ENCODE results near the gene ISG20.
A peak's percentile ranks its signal among the peaks of the same experiment; 100 is the strongest.

Gene ISG20

DNA sequence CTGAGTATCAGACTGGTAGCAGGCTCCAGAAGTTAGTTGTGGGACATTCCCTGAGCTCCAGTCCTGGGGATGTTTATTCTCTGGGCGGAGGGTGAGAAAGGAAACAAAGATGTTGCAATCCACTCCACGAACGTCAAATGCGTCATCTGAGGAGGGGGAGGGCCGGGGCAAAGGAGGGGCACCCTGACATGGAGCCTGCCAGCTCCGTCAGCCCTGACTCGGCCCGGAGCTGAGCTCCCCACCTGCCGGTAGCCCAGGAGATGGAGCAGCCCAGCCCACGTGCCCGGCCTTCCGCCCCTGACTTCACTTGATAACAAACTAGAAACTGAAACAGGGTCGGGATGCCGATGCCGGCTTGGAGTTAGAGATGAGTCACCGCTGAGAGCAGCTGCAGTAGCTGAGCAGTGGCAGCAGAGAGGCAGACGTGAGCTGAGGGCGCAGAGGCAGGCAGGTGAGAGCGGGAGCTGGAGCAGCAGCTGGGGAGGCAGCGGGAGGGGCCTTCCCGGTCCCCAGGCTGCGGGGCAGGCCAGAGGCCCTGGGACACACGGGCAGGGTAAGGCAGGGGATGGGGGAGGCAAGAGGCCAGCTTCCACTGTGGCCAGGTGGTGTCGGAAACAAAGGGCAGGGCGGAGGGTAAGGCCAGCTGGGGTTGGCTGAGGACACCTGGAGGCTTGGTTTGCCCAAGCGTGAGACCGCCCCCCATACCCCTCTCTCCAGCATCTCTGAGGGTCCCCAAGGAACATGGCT lies at the start of gene ISG20:
TSS of gene ISG20 (plus strand) at position 391 of the 747 bp plus-strand sequence. CDS start at position 742, 351 bp downstream.
- DNase-seq = peak; percentile 98

DNA sequence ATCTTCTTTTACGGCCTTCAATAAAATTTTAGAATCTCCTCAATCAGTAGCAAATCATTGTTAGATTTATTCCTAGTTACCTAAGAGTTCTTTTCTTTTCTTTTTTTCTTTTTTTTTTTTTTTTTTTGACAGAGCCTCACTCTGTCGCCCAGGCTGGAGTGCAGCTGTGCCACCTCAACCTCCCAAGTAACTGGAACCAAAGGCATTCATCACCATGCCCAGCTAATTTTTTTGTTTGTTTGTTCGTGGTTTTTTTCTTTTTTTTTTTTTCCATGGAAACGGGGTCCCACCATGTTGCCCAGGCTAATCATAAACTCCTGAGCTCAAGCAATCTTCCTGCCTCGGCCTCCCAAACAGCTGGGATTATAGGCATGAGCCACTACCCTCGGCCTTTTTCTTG lies 48.1 kb upstream of the ISG20 start:
- DNase-seq = no peak

DNA sequence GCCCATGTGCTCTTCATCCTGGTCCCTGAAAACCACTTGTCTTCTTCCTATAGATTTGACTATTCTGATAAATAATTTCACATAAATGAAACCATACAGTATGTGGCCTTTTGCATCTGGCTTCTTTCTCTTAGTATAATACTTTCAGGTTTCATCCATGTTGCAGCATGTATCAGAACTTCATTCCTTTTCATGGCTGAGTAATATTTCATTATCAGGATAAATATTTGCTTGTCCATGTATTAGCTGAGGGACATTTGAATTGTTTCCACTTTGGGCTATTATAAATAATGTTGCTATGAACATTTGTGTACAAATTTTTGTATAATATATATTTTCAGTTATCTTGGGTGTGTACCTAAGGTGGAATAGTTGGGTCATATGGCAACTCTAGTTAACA lies 47.4 kb upstream of the ISG20 start:
- no peak for DNase-seq

DNA sequence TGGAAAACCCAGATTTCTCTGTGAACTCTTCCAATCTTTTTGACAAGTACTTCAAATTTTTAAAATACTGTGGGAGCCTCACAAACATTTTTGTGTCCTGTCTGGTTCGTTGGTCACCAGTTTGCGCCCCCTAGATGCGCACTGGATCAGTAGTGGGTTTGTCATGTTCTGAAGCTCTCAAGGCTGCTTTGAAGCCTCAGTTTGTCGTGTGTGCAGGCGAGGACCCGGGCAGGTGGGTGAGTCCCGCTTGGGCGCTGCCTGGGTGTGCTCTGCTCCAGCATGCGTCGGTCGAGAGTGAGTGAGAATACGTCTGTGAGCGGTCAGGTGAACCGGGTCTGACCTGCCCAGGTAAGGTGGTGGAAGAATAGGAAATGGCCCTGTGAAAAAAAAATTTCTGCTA lies 34.9 kb upstream of the ISG20 start:
- no peak for DNase-seq

DNA sequence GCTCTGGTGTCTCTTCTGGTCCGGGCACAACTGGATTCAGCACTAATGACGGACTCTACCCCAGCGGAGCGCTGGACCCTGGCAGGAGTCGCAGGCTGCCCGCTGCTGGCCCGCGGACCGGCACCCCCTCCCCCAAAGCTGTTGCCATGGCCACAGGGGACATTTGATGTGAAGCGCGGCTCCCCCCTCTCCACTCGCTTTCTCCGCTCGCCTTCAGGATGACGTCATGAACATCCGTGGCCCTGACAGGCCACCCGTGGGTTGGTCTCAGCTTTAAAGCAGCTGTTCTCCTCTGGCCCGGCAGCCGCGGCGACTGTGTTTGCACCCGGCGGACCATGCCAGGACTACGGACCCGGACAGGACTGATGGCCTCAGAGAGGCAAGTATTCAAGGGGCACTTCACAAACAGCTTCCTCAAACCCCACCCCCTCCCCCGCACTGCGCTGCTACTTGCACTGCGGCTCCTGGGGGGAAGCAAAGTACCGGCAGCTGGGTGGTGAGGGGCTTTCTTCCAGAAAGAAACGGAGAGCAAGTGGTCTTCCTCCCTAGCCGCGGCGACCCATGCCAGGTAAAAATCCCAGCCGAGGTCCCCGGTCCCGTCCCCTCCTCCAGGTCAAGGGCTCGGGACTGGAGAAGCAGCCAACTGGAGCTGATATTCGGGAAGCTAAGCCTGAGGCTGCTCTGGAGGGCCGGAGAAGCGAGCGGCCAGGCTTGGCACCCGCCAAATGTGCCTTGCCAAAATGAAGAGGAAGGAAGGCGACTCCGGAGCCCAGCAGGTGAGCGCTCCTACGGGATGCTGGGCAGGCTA lies 34.2 kb upstream of the ISG20 start:
- no peak for DNase-seq

DNA sequence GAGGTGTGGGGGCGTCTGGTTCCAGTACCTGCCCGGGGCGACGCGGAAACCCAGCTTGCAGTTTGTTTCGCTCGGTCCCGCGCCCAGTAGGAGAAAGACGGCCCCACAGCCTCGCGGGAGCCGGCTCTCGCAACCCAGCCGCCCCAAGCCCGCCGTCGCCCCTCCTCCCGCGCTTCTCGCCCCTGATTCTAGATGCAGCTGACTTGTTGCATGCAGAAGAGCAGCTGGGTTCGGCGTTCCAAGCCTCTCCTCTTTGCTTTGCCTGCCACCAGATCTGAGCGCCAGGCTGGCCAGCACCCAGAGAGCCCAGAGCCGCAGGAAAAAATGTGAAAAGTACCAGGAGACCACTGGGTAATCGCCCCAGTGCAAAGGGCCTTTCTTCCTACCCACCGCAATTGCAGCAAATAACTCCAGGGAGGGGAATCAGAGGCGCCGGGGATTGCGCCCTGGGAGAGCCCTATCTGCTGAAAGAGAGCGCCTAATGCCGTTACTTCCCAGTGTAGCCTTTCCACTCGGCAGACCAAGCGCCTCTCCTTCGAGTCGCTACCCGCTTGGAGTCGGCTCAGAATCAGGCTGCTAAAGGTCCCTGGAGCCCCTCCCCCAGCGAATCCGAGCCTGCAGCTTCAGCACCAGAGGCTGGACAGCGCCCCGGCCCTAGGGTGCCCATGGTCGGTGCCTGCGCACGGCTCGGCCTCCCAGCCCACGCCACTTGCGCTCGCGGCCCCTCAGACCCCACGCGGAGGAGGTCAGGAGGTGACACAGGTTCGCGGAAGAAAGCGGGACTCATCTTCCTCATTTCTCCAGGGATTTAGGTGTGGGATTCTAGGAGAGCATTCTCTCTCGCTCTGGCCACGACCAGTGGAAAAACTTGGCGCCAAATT lies 33.4 kb upstream of the ISG20 start:
- no peak for DNase-seq

DNA sequence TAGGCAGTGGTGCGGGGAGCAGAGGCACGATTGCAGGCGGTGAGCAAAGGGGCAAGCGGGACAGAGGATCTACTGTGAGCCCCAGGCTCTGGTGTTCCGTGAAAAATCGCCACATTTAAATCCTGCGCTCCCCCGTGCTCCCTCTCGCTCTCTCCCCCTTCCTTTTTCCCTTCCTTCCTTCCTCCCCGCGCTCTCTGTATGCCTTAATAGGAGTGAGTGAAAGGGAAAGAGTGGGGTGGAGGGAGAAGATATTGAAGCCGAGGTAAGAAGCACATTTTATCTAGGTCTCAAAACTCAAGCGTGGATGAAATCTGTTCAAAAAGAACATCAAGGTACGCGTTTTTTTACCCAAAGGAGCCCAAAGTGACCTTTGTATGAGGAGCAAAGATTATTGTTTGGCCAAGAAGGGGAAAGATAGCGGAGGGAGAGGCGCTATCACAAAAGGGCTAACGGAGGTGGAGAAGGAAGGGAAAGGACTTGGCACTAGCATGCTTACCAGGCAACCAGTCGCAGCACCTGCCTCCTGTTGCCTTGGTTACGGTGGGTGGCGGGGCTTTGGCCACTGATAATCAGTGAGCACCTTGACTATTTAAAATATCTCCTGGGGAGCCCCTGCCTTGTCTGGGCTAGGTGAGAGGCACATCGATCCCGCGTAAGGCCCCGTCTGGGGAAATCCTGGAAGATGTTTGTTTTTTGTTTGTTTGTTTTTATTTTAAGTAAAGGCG lies 32.6 kb upstream of the ISG20 start:
- no peak for DNase-seq

DNA sequence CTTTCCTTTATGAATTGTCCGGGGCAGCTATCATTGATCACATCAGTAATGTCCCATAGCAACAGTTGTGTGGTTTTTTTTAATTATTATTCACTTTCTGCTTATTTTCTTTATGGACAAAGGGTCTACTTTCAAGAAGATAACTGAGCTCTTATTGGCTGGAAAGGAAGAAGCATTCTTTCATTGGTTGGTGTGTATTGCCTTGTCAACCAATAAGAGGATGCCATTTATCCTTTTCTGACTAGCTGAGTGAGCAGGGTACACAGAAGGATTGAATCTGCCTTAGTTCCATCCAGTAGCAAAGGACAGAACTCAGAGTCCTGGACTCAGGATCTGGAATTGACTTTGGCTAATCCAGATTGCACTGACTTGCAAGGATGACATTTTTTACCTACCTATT lies 30.9 kb upstream of the ISG20 start:
- no peak for DNase-seq

DNA sequence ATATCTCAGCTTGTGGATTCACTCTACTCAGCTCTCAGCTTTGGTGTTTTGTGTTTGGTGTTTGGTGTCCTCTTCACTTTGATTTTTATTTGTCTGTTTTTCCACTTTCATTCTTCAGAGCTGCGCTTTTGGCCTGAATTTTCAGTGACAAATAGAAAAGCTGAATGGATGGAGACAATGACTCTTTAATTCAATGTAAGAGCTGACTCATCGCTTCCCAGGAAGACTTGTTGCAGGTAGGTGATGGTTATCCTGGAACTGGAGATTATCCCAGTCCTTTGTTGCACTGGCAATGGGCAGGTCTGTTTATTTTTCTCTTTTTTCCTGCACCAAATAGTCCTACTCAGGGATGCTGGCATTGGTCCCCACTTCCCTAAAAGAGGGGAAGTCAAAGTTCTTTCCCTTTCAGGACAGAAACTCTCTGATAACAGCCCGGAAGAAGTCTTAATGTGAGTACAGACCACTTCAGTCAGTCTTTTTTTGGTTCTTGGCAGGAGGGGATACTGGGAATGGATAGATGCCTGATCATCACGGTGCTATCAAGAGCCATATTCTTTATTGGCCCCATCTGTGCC lies 30.1 kb upstream of the ISG20 start:
- no peak for DNase-seq

DNA sequence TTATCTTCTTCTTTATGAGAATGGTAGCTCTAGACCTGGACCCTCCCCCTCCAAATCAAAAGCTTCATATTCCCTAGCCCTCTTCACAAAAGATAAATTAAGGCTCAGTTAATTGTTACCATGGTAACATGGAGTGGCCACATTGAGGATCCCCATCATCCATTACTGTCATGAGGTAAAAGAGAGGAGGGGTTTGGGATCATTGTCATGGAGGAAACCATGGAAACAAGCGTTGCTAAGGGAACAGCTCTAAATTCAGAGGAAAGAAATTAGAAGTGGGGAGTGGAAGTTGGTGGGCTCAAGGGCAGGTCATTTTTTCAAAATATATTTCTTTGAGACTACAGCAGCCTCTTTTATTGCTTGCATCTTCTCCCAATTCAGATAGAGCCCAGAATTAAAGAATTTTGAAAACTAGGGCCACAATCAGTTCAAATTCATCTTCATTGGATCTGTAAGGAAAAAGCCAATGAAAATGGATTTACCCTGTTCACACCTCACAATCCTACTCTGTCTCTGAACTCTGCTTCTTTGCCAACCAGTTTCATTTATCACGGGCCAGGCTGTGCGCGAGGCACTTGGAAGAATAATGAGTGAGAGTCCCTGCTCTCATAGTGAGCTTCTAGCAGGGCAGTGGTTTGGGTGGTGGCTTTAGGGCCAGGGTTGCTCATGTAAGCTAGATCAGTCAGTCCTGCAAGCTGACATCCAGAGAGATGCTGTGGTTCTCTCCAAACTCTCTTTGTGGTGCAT lies 29.3 kb upstream of the ISG20 start:
- no peak for DNase-seq

DNA sequence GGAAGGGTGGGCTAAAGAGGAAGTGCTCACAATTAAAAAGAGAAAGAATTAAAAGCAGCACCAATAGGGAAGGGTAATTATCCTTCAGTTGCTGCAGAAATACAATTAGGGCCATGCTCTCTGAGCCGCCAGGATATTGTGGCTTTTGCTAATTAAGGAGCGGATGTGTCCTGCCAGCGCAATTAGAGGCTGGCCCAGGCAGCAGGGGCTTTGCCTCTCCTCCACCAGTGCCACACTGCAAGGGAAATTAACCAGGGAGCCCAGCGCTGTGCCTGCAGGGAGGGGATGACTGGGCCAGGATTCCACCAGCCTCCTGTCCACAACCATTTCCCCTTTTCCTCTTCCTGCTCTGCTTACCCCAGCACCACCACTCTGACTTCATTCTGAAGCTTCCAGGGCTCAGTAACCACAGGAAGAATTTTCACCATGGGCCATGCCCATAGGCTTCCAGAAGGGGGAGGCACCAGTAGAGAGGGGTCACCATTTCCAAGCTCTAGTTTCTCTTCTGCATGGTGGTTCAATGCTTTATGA lies 28.1 kb upstream of the ISG20 start:
- no peak for DNase-seq

DNA sequence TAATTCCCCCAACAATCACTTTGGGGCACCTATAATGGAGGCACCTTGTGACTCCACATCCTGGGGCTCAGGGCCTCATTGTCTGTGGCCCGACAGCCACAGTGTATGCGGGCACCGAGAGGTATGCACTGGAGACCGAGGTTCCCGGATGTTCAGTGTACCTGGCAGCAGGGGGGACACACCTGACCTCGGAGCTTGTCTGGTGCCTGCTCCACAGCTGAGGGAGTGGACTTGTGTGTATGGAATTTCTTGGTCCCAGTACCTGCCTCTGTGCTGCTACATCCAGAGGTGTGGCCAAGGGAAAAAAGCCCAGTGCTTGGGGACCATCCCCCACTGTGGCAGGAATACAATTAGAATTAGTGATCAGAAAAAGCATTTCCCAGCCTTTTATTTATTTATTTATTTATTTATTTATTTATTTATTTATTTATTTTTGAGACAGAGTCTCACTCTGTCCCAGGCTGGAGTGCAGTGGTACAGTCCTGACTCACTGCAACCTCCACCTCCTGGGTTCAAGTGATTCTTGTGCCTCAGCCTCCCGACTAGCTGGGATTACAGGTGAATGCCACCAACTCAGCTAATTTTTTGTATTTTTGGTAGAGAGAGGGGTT lies 26.5 kb upstream of the ISG20 start:
- DNase-seq = no peak

DNA sequence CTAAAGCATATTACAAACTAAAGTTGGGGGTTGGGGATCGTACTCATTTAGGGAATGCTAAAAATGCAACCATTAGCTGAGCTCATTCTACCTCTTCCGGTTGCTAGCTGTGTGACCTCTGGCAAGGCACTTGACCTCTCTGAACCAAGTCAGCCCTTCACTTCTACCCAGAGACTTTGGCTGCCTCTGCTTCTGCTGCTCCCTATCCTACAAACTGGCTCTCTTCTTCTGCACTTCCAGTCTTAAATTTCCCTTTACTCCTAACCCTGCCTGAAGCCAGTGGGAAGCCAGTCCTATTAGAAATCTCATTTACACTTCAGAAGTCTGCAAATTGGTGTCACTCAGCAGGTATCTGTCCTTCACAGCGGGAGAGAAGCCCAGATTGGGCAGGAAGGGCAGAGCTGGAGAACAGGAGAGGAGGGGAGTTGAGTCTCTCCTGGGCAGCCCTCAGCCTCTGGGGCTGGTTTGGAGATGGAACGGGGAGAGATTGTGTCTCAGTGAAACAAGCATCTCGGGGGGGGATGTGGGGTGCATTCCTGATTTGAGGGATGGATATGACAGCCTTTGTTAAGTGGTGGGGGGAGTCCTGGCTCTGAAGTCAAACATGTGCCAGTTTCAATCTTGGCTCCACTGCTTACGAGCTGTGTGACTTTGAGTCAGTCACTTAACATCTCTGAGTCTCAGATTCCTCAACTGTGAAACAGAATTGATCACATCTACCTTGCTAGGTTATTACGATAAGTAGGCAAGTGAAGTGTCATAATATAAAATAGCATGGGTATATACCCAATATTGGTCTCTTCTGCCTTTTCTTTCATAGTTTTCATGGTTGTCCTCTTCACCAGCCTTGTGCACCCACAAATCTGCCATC lies 25.5 kb upstream of the ISG20 start:
- no peak for DNase-seq

DNA sequence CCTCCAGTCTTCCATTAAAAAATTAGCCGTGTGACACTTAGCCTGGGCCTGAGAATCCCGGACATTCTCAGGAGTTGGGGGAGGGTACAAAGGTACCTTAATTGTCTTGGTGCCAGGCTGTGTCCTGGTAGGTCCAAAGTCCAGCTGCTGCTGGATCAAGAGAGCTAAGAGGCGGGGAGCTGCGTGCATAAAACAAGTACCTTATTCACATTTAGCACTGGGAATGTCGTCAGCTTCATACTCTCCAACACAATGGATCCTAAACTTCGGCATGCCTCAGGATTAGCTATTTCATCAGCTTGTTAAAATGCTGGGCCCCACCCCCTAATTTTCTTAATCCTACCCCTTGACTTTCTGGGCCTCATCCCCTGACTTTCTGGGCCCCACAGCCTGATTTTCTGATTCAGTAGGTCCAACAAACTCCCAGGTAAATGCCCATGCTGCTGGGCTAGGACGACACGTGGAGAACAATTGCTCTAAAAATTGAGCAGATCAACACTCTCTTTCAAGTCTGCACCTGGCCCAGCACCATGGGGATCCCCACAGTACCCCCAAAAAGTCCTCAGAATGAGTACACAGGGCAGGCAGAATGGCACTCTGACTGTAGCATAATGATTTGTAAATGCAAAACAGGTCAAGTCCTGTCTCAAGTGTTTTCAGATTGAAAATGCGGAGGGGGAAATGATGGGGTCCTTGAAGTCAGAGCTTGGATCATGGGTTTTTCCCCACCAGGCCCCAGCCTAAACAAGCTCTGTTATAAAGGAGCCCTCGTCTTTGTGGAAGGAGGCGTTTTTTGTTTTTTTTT lies 23.3 kb upstream of the ISG20 start:
- no peak for DNase-seq

DNA sequence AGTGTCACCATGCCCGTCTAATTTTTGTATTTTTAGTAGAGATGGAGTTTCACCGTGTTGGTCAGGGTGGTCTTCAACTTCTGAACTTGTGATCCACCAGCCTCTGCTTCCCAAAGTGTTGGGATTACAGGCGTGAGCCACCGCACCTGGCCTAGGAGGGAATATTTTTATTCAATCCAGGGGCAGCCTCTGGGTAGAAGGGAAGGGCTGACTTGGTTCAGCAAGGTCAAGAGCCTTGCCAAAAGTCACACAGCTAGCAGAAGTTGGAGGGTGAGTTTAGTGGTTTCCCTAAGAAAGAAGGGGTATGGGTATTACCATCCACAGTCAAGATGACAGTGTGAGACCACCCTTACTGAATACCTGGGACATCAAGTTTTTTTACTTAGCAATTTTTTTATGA lies 22.6 kb upstream of the ISG20 start:
- DNase-seq = no peak

DNA sequence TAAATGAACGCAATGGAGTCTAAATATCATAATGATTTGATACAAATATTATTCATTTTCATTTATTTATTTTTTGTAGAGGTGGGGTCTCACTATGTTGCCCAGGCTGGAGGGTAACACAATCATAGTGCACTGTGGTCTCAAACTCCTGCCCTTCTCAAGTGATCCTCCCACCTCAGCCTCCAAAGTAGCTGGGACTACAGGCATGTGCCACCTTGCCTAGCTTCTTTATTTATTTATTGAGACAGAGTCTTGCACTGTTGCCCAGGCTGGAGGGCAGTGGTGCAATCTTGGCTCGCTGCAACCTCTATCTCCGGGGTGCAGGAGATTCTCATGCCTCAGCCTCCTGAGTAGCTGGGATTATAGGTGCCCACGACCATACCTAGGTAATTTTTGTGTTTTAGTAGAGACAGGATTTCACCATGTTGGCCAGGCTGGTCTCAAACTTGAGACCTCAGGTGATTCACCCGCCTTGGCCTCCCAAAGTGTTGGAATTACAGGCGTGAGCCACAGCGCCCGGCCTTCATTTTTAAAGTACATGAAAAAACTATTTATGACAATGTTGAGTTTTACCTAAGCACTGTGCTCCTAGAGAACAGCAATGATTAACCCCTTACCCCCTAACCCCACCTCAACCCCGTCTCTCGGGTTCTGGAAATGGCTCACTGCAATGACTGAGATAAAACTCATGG lies 21.6 kb upstream of the ISG20 start:
- no peak for DNase-seq

DNA sequence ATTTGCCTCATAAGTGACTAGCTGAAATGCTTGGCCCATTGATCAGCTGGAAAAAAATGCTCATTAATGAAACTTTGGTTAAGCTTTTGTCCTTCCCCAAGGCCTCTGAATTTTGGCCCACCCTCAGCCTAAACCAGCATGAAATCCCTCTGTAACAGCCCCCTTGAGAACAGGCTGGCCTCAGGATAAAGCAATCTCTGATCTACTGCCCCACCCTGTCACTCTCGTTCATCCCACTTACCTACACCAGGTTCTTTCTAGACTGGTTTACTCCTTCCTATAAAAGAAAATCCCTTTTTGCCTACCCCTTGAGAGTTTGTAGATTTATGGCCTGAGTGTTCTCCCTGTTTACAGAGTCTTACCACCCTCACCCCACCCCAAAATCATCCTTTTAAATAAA lies 21.0 kb upstream of the ISG20 start:
- no peak for DNase-seq

DNA sequence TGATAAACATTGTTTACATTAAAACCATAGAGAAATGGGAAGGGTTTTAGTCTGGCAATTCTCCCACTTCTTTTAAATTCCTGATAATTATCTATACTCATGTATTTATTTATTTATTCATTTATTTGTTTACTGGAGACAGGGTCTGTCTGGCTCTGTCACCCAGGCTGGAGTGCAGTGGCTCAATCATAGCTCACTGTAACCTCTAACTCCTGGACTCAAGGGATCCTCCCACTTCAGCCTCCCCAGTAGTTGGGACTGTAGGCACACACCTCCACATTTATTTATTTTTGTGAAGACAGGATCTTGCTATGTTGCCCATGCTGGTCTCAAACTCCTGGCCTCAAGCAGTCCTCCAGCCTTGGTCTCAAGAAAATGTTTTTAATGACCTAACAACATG lies 20.1 kb upstream of the ISG20 start:
- DNase-seq = no peak

All from activated CD4-positive, alpha-beta T cell treated with anti-CD3 and anti-CD28 coated beads, Interleukin-10, Interleukin-2, amounts not matched to agents 100 ng/mL and 50 ng/mL, durations not matched to agents 16 hours and 8 hours (primary cell).